ENCODE data around the gene ASPHD2. TPM values are rescaled to one million over a fixed set of nuclear protein-coding genes. Genes with fewer than 3 reads are reported as not detected.

Gene ASPHD2
- total and polyA plus RNA-seq, 8 donors, result 0.45 to 48.4 (median 3.9) TPM

GRCh38 chr22:26492220-26492619, 63.2 kb downstream of the ASPHD2 start:
- TF ChIP-seq POLR2A (IDR thresholded peaks at IDR 0.05) (no peak), EP300 (IDR thresholded peaks at IDR 0.05) (no peak), POLR2AphosphoS5 (IDR thresholded peaks at IDR 0.05) (no peak), CTCF (IDR thresholded peaks at IDR 0.05) (no peak)
- DNase-seq, result peak in 1 of 2 donors; percentile 44
- Histone ChIP-seq H3K27me3 (no peaks in the 10 kb centered on the region), H3K9me3 (no peaks in the 10 kb centered on the region), H3K4me1 (peaks cover 0 to 3% (median 0%) of the 10 kb centered on the region in 4 donors), H3K36me3 (peaks cover 58 to 100% (median 99%) of the 10 kb centered on the region in 4 donors), H3K27ac (peak overlapping the region in 1 of 5 donors; percentile 1), H3K4me3 (no peak overlapping the region)
- intact Hi-C loops (cut with DNase I; ENCODE audit: low total_unique reads), result no loop called here
- 78 to 90% (median 83%) methylated on average over 9 of the region's 9 CpGs for WGBS, 5 donors

DNA sequence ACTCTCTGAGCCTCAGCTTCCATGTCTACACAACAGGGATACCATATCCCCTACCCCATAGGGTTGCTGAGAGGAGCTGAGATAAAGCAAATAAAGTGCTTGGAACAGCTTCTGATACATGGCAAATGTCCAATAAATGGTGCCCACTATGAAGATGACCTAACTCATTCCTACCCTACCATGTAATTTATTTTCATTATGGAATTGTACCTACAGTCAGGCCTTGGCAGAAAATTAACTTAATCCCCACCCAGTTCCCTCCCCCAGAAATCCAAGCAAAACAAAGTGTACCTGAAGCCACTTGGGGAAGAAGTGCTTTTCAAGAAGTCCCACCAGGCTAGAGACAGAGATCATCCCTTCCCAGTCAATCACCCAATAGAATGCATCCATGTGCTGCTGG, 65.4 kb downstream of the ASPHD2 start:
- Histone ChIP-seq H3K36me3 (peaks cover 74 to 100% (median 99%) of the 10 kb centered on the region in 4 donors), H3K9me3 (no peaks in the 10 kb centered on the region), H3K4me3 (no peak overlapping the region), H3K27me3 (no peaks in the 10 kb centered on the region), H3K27ac (no peak overlapping the region), H3K4me1 (peaks cover 0 to under 1% (median 0%) of the 10 kb centered on the region in 4 donors)
- DNase-seq, result no peak
- intact Hi-C loops (cut with DNase I; ENCODE audit: low total_unique reads), result no loop called here
- TF ChIP-seq POLR2AphosphoS5 (IDR thresholded peaks at IDR 0.05), result no peak

Small RNAs within 50 kb of the gene (small RNA-seq; reads per million reads assigned to genes)
- 0 to 0.31 (median 0.04) reads per million in 4 donors for gene RNA5SP495

Other genes starting within 250 kb of the ASPHD2 start
- 10 to 100 TPM; 12.3 to 46.1 (median 42.7) TPM for gene HPS4, start 54.5 kb downstream of the ASPHD2 start, total RNA-seq
- 10 to 100 TPM; 10.3 to 15.1 (median 13.4) TPM for gene HPS4, start 54.5 kb downstream of the ASPHD2 start, polyA plus RNA-seq
- 10 to 100 TPM in 3 of 5 donors, 1 to 10 TPM in 2; 4.0 to 64.2 (median 10.8) TPM for gene SRRD, start 54.6 kb downstream of the ASPHD2 start, total RNA-seq
- 10 to 100 TPM in 1 of 3 donors, 1 to 10 TPM in 2; 6.8 to 16.2 (median 9.2) TPM for gene SRRD, start 54.6 kb downstream of the ASPHD2 start, polyA plus RNA-seq
- gene TFIP11, start 83.2 kb downstream of the ASPHD2 start, total RNA-seq, result 10 to 100 TPM; 11.6 to 48.7 (median 22.8) TPM
- gene TFIP11, start 83.2 kb downstream of the ASPHD2 start, polyA plus RNA-seq, result 10 to 100 TPM; 11.6 to 24.7 (median 15.1) TPM
- gene TPST2, start 160.9 kb downstream of the ASPHD2 start, total RNA-seq, result 10 to 100 TPM in 4 of 5 donors, 1 to 10 TPM in 1; 9.7 to 88.3 (median 13.8) TPM
- gene TPST2, start 160.9 kb downstream of the ASPHD2 start, polyA plus RNA-seq, result 1 to 10 TPM; 5.3 to 7.1 (median 6.6) TPM
- gene CRYBB1, start 188.8 kb downstream of the ASPHD2 start, total RNA-seq, result under 1 TPM in 1 of 5 donors, not detected in 4; 0.55 TPM
- gene CRYBB1, start 188.8 kb downstream of the ASPHD2 start, polyA plus RNA-seq, result 1 to 10 TPM in 1 of 3 donors, under 1 TPM in 2; 0.20 to 1.2 (median 0.68) TPM
- gene CRYBA4, start 192.7 kb downstream of the ASPHD2 start, total RNA-seq, result not detected
- gene CRYBA4, start 192.7 kb downstream of the ASPHD2 start, polyA plus RNA-seq, result not detected
- gene MIAT, start 228.3 kb downstream of the ASPHD2 start, total RNA-seq, result 10 to 100 TPM in 1 of 5 donors, 1 to 10 TPM in 2, under 1 TPM in 2; under 0.01 to 29.8 (median 1.9) TPM
- under 1 TPM; 0.12 to 0.38 (median 0.15) TPM for gene MIAT, start 228.3 kb downstream of the ASPHD2 start, polyA plus RNA-seq